SU-DHL-6 (cell line): Measurements from ENCODE around the gene CFAP69.

ENCODE experiments used
- CTCF ChIP-seq: fragments of 200-600 bp; sonication (generic); IDR thresholded peaks from one replicate; pipeline ENCODE4 v1.5.1; 2017; ENCODE audit warnings: antibody characterized with exemption, mild to moderate bottlenecking, low read length, moderate library complexity; ENCODE audit not compliant: insufficient read depth, poor library complexity, severe bottlenecking
- EZH2phosphoT487 ChIP-seq: fragments of 200-600 bp; sonication (generic), shearing (Covaris generic); conservative IDR thresholded peaks from 2 replicates; pipeline ENCODE4 v1.6.1; 2018; ENCODE audit warnings: mild to moderate bottlenecking, antibody characterized with exemption, low read length, moderate library complexity, mixed read lengths

DNA sequence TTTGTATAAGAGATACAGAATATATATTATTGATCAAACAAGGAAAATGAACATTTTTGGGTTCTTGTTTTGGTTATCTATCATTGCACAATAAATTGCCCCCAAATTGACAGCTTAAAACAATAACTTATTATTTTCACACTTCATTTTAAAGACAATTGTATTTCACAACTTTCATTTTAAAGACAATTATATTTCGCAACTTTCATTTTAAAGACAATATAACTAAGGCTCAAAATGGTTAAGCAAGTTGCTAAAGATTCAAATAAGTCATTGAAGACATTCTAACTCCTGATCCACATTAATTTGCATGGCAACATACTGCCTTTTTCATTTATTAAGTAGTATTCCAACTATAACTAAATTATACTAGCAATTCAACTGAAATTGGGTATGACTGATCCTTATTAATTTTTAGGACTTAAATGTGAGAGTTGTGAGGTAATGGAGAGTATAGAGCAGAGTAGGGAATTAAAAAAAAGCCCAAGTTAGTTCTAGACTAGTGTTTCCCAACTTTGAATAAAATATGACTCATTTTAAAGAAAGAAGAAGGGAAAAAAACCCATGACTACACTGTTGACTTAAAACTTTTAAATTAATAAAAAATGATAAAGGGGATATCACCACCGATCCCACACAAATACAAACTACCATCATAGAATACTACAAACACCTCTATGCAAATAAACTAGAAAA lies 43.3 kb upstream of the CFAP69 start:
- TF ChIP-seq CTCF (no peak), EZH2phosphoT487 (no peak)
